Osteoblast (primary cell): ENCODE results near the gene GSAP. TPM values are rescaled to one million over a fixed set of nuclear protein-coding genes. Genes with fewer than 3 reads are reported as not detected.

Source experiments
- DNase-seq: peaks from one replicate; pipeline ENCODE4 v3.0.0; 2011; ENCODE audit warnings: low spot score, mixed read lengths; ENCODE audit not compliant: insufficient read length; ENCODE audit errors: missing footprints
- H2AFZ ChIP-seq: 2 replicates; pipeline ENCODE4 v1.6.0; 2011; ENCODE audit warnings: mild to moderate bottlenecking, low read length
- H3K27ac ChIP-seq: 2 replicates; pipeline ENCODE4 v1.5.1; 2011; ENCODE audit warnings: mild to moderate bottlenecking, low read depth, low read length, moderate library complexity
- H3K27me3 ChIP-seq: 2 replicates; pipeline ENCODE4 v1.6.0; 2012; ENCODE audit warnings: mild to moderate bottlenecking, control low read depth, inconsistent platforms, low read length, moderate library complexity; ENCODE audit not compliant: insufficient read depth
- H3K36me3 ChIP-seq: 2 replicates; pipeline ENCODE4 v1.5.1; 2011; ENCODE audit warnings: mild to moderate bottlenecking, low read length, control low read depth, moderate library complexity; ENCODE audit not compliant: insufficient read depth
- H3K4me1 ChIP-seq: 2 replicates; pipeline ENCODE4 v1.5.1; 2011; ENCODE audit warnings: mild to moderate bottlenecking, low read length, control low read depth, moderate library complexity; ENCODE audit not compliant: insufficient read depth
- H3K4me2 ChIP-seq: 2 replicates; pipeline ENCODE4 v1.6.0; 2011; ENCODE audit warnings: mild to moderate bottlenecking, low read length; ENCODE audit not compliant: insufficient read depth
- H3K4me3 ChIP-seq: fragments of 200-600 bp; sonication (generic); 3 replicates; pipeline ENCODE4 v1.5.1; 2012; ENCODE audit warnings: mild to moderate bottlenecking, low read length, inconsistent platforms; ENCODE audit not compliant: insufficient read depth
- H3K79me2 ChIP-seq: 2 replicates; pipeline ENCODE4 v1.6.0; 2012; ENCODE audit warnings: mild to moderate bottlenecking, low read length, control low read depth, inconsistent platforms; ENCODE audit not compliant: insufficient read depth
- H3K9me3 ChIP-seq: 2 replicates; pipeline ENCODE4 v1.5.1; 2011; ENCODE audit warnings: low read depth, low read length, control low read depth
- H4K20me1 ChIP-seq: 2 replicates; pipeline ENCODE4 v1.6.0; 2012; ENCODE audit warnings: mild to moderate bottlenecking, low read length, control low read depth; ENCODE audit not compliant: insufficient read depth
- CTCF ChIP-seq: IDR thresholded peaks from 2 replicates; pipeline ENCODE4 v1.5.1; 2011; ENCODE audit warnings: mild to moderate bottlenecking, low read depth, low read length, moderate library complexity; ENCODE audit errors: extremely low read depth
- total RNA-seq: library from RNA; depleted of rRNA; stranded (reverse); fragments of >200 nt; gene quantifications from 2 replicates; pipeline ENCODE4 v1.2.3, GENCODE V29; 2012

Gene GSAP
- total RNA-seq, 1 donor, result 13.0 TPM

GRCh38 chr7:77393954-77394353, 22.2 kb downstream of the GSAP start:
- no peaks in the 10 kb centered on the region for H3K27me3 ChIP-seq
- no peak overlapping the region for H3K4me3 ChIP-seq
- H3K27ac ChIP-seq, result no peak overlapping the region
- no peak for TF ChIP-seq CTCF
- no peaks in the 10 kb centered on the region for H3K79me2 ChIP-seq
- DNase-seq, result no peak
- H2AFZ ChIP-seq, result no peak overlapping the region
- H3K36me3 ChIP-seq, result no peaks in the 10 kb centered on the region
- no peaks in the 10 kb centered on the region for H4K20me1 ChIP-seq
- H3K4me2 ChIP-seq, result no peak overlapping the region
- no peaks in the 10 kb centered on the region for H3K9me3 ChIP-seq
- no peaks in the 10 kb centered on the region for H3K4me1 ChIP-seq

GRCh38 chr7:77393261-77393660, 22.9 kb downstream of the GSAP start:
- no peak for TF ChIP-seq CTCF
- Histone ChIP-seq H3K4me3 (no peak overlapping the region), H3K36me3 (no peaks in the 10 kb centered on the region), H3K79me2 (no peaks in the 10 kb centered on the region), H3K27ac (no peak overlapping the region), H3K4me2 (no peak overlapping the region), H3K4me1 (no peaks in the 10 kb centered on the region), H3K9me3 (no peaks in the 10 kb centered on the region), H2AFZ (no peak overlapping the region), H3K27me3 (no peaks in the 10 kb centered on the region), H4K20me1 (no peaks in the 10 kb centered on the region)
- DNase-seq, result no peak

DNA sequence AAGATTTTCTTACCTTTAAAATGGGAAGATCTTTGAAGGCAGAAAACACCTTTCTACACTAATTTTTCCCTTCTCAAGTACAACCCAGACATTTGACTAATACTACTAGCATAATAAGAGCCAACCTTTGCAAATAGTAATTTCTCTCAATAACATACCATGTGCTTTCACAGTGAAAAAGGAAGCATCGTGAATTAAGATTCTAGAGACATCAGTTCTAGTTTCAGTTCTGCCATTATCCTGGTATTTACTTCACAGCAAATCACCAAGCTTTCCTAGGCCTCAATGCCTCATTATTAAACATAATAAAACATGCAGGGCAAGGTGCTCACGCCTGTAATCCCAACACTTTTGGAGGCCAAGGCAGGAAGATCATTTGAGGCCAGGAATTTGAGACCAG, 24.9 kb downstream of the GSAP start:
- no peaks in the 10 kb centered on the region for H3K27me3 ChIP-seq
- no peak overlapping the region for H3K4me2 ChIP-seq
- no peak for DNase-seq
- no peaks in the 10 kb centered on the region for H3K36me3 ChIP-seq
- H4K20me1 ChIP-seq, result no peaks in the 10 kb centered on the region
- no peaks in the 10 kb centered on the region for H3K9me3 ChIP-seq
- TF ChIP-seq CTCF, result no peak
- H3K79me2 ChIP-seq, result no peaks in the 10 kb centered on the region
- no peak overlapping the region for H3K4me3 ChIP-seq
- no peaks in the 10 kb centered on the region for H3K4me1 ChIP-seq
- no peak overlapping the region for H3K27ac ChIP-seq
- H2AFZ ChIP-seq, result no peak overlapping the region

DNA sequence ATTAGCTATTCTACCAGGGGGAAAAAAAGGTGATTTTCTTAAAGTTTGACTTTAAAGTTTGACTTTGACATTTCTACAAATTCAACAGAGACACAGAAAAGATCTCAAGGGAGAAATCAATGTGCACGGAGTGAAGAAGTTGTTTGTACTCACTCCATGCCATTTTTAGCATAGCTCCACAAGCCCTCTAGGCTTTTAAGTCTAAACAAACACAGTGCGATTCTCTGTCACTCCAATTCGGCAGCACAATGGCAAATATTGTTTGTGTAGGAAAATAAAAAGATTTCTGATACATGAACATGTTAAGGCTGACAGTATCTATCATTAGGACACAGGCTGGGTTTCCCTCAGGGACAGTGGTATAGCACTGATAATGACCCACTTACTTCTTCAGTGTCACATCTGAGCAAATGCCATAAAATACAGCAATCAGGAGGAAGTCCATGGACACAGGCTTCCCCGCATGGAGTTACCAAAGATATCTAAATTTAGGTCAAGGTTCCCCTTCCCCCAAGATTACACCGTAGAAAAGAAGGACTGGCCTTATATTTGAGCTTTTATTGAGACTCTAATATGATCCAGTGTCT, 28.0 kb downstream of the GSAP start:
- H3K27me3 ChIP-seq, result no peaks in the 10 kb centered on the region
- no peaks in the 10 kb centered on the region for H4K20me1 ChIP-seq
- H3K4me1 ChIP-seq, result peaks cover 5% of the 10 kb centered on the region
- no peaks in the 10 kb centered on the region for H3K36me3 ChIP-seq
- H3K4me2 ChIP-seq, result no peak overlapping the region
- DNase-seq, result no peak
- H3K4me3 ChIP-seq, result no peak overlapping the region
- TF ChIP-seq CTCF, result no peak
- no peak overlapping the region for H2AFZ ChIP-seq
- no peak overlapping the region for H3K27ac ChIP-seq
- no peaks in the 10 kb centered on the region for H3K9me3 ChIP-seq
- H3K79me2 ChIP-seq, result no peaks in the 10 kb centered on the region
